GM23248 (cell line): ENCODE results near the gene AP1M1.

Experiments used
- EZH2 ChIP-seq: fragments of 200-600 bp; sonication (generic); IDR thresholded peaks from 2 replicates; pipeline ENCODE4 v1.6.1; 2018; ENCODE audit warnings: antibody characterized with exemption, mild to moderate bottlenecking; ENCODE audit not compliant: insufficient read depth, poor library complexity, severe bottlenecking
- EZH2phosphoT487 ChIP-seq: fragments of 200-600 bp; sonication (generic); IDR thresholded peaks from 2 replicates; pipeline ENCODE4 v1.6.1; 2018; ENCODE audit warnings: antibody characterized with exemption, moderate library complexity, mild to moderate bottlenecking, low read depth; ENCODE audit not compliant: insufficient read depth

DNA sequence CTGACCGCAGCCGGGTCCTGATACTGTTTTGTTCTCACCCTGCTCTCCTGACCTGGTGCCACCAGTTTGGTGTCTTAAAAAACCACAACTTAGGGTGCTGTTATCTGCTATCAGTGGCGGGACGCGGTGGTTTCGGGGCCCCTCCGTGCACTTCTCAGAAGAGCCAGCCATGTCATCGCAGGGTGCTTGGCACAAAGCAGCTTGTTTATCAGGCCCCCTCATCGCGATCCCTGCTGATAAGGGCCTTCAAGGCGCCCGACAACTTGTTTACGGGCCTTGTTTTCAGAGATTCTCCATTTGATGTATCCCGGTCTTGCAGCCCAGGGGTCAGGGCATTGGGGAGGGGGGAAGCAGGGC lies 68.9 kb downstream of the AP1M1 start:
- TF ChIP-seq EZH2 (no peak), EZH2phosphoT487 (no peak)
